Subcutaneous adipose tissue (tissue), 4 donors: ENCODE results near the gene KIAA0040. TPM values are rescaled to one million over a fixed set of nuclear protein-coding genes. Genes with fewer than 3 reads are reported as not detected.

Experiments used
- total RNA-seq, 4 donors: library from RNA; depleted of rRNA; stranded (reverse); fragments of >200 nt; gene quantifications; one replicate each; pipeline ENCODE4 v1.1.0, GENCODE V29; 2016
- TF ChIP-seq, protein P1 (sequence below): fragments of 450-650 bp; IDR thresholded peaks from one replicate; pipeline ENCODE4 v1.5.1; 2016; ENCODE audit warnings: low read depth, mild to moderate bottlenecking, control low read depth, antibody characterized with exemption, moderate library complexity

The KIAA0040 gene
- total RNA-seq, 4 donors from 2014 or later, result 38.1 to 62.8 (median 60.8) TPM

DNA sequence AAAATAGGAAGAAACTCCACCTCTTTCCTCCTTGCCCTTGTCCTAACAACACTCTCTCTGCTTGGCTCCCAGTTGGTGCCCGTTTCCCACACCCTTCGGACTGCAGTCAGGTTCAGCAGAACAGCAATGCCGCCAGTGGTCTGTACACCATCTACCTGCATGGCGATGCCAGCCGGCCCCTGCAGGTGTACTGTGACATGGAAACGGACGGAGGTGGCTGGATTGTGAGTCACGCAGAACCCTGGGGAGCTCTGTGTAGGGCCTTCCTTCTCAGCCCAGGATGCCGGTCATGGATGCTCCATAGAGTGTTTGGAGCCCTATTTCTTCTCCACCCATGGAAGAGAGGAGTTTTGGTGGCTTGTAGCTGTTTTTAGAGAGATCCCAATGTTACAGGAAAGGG is 64.1 kb downstream of the KIAA0040 start:
- TF ChIP-seq, protein P1, sequence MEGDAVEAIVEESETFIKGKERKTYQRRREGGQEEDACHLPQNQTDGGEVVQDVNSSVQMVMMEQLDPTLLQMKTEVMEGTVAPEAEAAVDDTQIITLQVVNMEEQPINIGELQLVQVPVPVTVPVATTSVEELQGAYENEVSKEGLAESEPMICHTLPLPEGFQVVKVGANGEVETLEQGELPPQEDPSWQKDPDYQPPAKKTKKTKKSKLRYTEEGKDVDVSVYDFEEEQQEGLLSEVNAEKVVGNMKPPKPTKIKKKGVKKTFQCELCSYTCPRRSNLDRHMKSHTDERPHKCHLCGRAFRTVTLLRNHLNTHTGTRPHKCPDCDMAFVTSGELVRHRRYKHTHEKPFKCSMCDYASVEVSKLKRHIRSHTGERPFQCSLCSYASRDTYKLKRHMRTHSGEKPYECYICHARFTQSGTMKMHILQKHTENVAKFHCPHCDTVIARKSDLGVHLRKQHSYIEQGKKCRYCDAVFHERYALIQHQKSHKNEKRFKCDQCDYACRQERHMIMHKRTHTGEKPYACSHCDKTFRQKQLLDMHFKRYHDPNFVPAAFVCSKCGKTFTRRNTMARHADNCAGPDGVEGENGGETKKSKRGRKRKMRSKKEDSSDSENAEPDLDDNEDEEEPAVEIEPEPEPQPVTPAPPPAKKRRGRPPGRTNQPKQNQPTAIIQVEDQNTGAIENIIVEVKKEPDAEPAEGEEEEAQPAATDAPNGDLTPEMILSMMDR, result no peak

DNA sequence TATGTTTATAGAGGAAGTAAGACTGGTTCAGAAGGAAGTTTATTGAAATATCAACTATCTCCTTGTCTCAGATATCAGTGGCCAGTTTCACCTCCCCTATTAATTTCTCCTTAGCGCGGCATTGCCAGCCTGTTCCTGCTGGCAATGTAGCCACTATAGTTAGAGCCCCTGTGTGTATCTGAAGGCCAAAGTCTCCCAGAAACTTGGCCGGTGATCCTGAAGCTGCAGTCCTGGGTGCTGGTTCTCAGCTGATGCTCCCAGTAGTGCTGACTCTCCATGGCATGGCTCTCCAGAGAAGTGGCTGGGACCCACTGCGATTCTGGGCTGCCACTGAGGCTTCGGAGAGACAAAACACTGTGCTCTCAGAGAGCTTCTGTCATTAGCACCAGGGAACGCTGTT is 65.0 kb downstream of the KIAA0040 start:
- TF ChIP-seq, protein P1, result no peak

DNA sequence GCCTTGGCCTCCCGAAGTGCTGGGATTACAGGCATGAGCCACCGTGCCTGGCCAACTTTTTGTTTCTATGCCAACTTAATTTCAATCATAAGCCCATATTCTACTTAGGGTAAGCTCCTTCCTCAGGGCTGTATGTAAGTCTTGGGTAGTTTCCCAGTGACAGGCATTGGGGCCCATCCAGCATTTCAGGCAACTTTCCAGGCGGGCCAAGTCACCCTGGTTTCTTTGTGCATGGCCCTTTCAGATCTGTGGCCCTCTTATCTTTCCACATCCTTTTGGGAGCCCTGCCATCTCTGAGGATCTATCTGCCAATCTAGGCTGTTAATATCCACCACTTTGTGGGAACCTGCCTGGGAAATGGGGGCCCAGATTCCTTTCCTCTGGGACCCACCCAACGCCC is 66.2 kb downstream of the KIAA0040 start:
- TF ChIP-seq, protein P1, result no peak

DNA sequence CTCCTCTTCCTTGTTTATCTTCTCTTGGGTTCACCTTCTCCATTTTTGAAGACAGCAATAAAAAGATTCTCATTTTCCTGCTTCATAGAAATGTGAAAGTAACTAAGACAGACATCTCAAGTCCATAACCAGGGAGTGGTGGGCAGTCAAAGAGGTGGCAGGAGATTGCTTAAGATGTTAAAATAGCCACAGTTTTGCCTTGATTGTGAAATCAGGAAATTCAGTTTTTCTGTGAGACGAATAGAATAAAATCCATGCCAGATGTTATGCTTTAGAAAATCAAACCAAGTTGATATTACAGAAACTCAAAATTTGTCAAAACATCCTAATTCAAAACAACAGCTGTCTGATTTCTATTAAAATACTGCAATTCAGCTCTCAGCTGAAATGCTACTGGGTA is 67.7 kb downstream of the KIAA0040 start:
- TF ChIP-seq, protein P1, result no peak

DNA sequence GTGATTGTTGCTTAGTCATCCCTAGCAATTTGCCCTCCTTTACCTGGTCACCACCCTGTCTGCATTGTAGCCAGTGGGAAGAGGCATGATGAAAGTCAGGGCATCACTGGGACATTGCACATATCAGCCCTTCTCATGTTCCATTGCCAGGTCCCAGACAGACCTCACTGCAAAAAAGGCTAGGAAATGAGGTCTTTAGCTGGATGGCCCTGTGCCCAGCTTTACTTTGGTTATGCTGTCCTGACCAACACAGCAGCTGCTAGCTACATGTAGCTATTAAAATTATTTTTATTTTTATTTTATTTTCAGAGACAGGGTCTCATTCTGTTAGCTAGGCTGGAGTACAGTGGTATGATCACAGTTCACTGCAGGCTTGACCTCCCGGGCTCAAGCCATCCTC is 72.1 kb downstream of the KIAA0040 start:
- TF ChIP-seq, protein P1, result no peak

DNA sequence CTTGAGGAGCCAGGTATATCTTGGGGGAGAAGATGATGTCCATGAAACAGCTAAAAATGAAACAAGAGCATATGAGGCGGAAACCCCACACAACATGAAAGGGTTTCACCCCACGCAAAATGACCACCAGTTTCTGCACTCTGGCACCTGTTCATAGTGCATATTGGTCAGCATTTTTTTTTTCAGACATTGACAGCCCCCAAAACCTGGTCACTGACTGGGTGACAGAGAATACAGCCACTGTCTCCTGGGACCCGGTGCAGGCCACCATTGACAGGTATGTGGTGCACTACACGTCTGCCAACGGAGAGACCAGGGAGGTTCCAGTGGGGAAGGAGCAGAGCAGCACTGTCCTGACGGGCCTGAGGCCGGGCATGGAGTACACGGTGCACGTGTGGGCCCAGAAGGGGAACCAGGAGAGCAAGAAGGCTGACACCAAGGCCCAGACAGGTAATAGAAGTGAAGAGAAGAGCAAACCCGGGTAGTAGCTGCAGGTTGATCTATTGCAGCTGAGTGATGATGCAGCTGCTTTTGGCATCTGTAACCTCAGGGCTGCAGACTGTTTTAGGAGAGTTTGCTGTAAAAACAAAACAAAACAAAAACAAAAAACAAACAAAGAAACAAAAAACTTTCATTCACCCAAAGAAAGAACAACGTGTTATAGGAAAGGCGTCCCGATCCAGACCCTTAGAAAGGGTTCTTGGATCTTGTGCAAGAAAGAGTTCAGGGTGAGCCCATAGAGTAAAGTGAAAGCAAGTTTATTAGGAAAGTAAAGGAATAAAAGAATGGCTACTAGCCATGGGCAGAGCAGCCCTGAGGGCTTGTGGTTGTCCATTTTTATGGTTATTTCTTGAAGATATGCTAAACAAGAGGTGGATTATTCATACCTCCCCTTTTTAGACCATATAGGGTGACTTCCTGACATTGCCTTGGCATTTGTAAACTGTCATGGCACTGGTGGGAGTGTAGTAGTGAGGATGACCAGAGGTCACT is 73.9 kb downstream of the KIAA0040 start:
- TF ChIP-seq, protein P1, result no peak

DNA sequence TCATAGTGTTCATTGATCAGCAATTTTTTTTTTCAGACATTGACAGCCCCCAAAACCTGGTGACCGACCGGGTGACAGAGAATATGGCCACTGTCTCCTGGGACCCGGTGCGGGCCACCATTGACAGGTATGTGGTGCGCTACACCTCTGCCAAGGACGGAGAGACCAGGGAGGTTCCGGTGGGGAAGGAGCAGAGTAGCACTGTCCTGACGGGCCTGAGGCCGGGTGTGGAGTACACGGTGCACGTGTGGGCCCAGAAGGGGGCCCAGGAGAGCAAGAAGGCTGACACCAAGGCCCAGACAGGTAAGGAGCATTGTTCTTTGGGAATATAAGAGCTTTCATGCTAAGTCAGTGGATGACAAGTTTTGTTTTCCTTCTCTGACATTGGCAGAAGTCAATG is 75.7 kb downstream of the KIAA0040 start:
- TF ChIP-seq, protein P1, result no peak
